PFSK-1 (cell line): ENCODE results near the gene ARHGEF19.

Experiments used
- FOXP2 ChIP-seq: optimal IDR thresholded peaks from 2 replicates; pipeline ENCODE3; 2011; ENCODE audit warnings: borderline replicate concordance, control low read depth, inconsistent platforms; ENCODE audit not compliant: insufficient read depth; ENCODE audit errors: extremely low read length, extremely low read depth
- POLR2AphosphoS5 ChIP-seq: IDR thresholded peaks from 2 replicates; pipeline ENCODE4 v1.6.1; 2012; ENCODE audit warnings: low read depth, mild to moderate bottlenecking, control low read depth, low read length, moderate library complexity
- REST ChIP-seq, 2 experiments: IDR thresholded peaks; 2 replicates each; pipeline versions ENCODE4 v1.6.1 to v1.8.0; 2011 to 2012; ENCODE audit warnings: low read depth in 2 of 2, low read length in 2 of 2, control low read depth in 1 of 2, inconsistent platforms in 1 of 2, mild to moderate bottlenecking in 1 of 2, moderate library complexity in 1 of 2; ENCODE audit not compliant: insufficient read depth in 1 of 2
- SIN3A ChIP-seq: IDR thresholded peaks from 2 replicates; pipeline ENCODE4 v1.6.1; 2012; ENCODE audit warnings: mild to moderate bottlenecking, low read length, moderate library complexity, borderline replicate concordance; ENCODE audit not compliant: insufficient read depth
- TAF1 ChIP-seq: IDR thresholded peaks from 2 replicates; pipeline ENCODE4 v1.6.1; 2012; ENCODE audit warnings: low read length, control low read depth, borderline replicate concordance; ENCODE audit not compliant: insufficient read depth

- TF ChIP-seq REST (IDR thresholded peaks at IDR 0.05; ENCODE audit: insufficient read depth in 1 of 2, low read depth in 2 of 2, low read length in 2 of 2) (no peak), POLR2AphosphoS5 (no peak), TAF1 (no peak), SIN3A (no peak), FOXP2 (no peak)
Observed at GRCh38 chr1:16183765-16184556, 28.5 kb downstream of the ARHGEF19 start.
